HepG2 (cell line): ENCODE results near the gene TBC1D24. TPM values are rescaled to one million over a fixed set of nuclear protein-coding genes. Genes with fewer than 3 reads are reported as not detected.

ENCODE experiments used
- ATAC-seq: fragments of 200-7000 bp; cut with Tn5 transposase; 3 replicates; pipeline ENCODE4 v1.9.1; 2020; ENCODE audit warnings: mild to moderate bottlenecking, moderate library complexity
- BruUV-seq: library from RNA; stranded (reverse); fragments of 400-500 nt; replicated peaks from 2 replicates; lab custom pipeline; 2021; lab: Mats Ljungman, UMichigan
- CTCF ChIA-PET: fragments of 300-600 bp; formaldehyde crosslinking; extraction: SDS; loops from one replicate; lab custom pipeline; 2021; ENCODE audit warnings: low total read pairs, inconsistent platforms, low intra/inter-chr PET ratio; lab: Yijun Ruan, JAX
- POLR2A ChIA-PET: fragments of 350-600 bp; sonication (Branson Sonifier 250); formaldehyde crosslinking; loops from one replicate; lab custom pipeline; 2020; ENCODE audit warnings: antibody characterized with exemption, inconsistent platforms; lab: Yijun Ruan, JAX
- DNase-seq: peaks from one replicate; pipeline ENCODE4 v3.0.0-alpha.2; 2015; ENCODE audit warnings: low spot score
- FAIRE-seq: peaks from 3 replicates; lab custom pipeline; 2011; peaks lifted over from hg19 to GRCh38; lab: Jason Lieb, UNC
- H2AFZ ChIP-seq: one replicate; pipeline ENCODE4 v1.6.1; 2011; ENCODE audit warnings: low read length, inconsistent platforms
- H3K27ac ChIP-seq: fragments of 300-600 bp; 3 replicates; pipeline ENCODE4 v1.8.0; 2011; ENCODE audit warnings: mixed run types, mild to moderate bottlenecking, mixed read lengths, low read length, inconsistent platforms; ENCODE audit not compliant: insufficient read depth; ENCODE audit errors: extremely low read length
- H3K27me3 ChIP-seq, 2 experiments: fragments of 200-600 bp in 1 of 2; 2 replicates in 1 of 2; 3 replicates in 1 of 2; pipeline versions ENCODE4 v1.6.0 to v1.8.0; 2011; ENCODE audit warnings: low read length in 2 of 2, mild to moderate bottlenecking in 2 of 2, moderate library complexity in 2 of 2, inconsistent platforms in 1 of 2; ENCODE audit not compliant: insufficient read depth in 2 of 2, control insufficient read depth in 1 of 2
- H3K36me3 ChIP-seq, 2 experiments: fragments of 200-600 bp in 1 of 2; replicated peaks in 1 of 2; 2 replicates in 1 of 2; 3 replicates in 1 of 2; pipeline versions ENCODE4 v1.5.1 to v1.8.0; 2011; ENCODE audit warnings: low read length in 2 of 2, inconsistent platforms in 1 of 2; ENCODE audit not compliant: insufficient read depth in 2 of 2, control insufficient read depth in 1 of 2
- H3K4me1 ChIP-seq: 2 replicates; pipeline ENCODE4 v1.5.1; 2012; ENCODE audit warnings: low read length, inconsistent platforms; ENCODE audit not compliant: insufficient read depth
- H3K4me2 ChIP-seq: 2 replicates; pipeline ENCODE4 v1.6.0; 2011; ENCODE audit warnings: low read depth, low read length, inconsistent platforms
- H3K4me3 ChIP-seq, 3 experiments: fragments of 200-600 bp in 1 of 3; sonication (generic), shearing (Covaris generic) in 1 of 3; replicated peaks in 1 of 3; 2 replicates each; pipeline ENCODE4 v1.5.1; 2011 to 2016; ENCODE audit warnings: low read length in 3 of 3, inconsistent platforms in 2 of 3, low read depth in 2 of 3, mild to moderate bottlenecking in 2 of 3, control low read depth in 1 of 3, mixed read lengths in 1 of 3; ENCODE audit not compliant: insufficient read depth in 1 of 3
- H3K79me2 ChIP-seq: one replicate; pipeline ENCODE4 v1.6.1; 2011; ENCODE audit warnings: low read length, inconsistent platforms; ENCODE audit not compliant: insufficient read depth
- H3K9ac ChIP-seq: 2 replicates; pipeline ENCODE4 v1.6.0; 2011; ENCODE audit warnings: mild to moderate bottlenecking, low read depth, low read length, inconsistent platforms; ENCODE audit not compliant: insufficient read depth
- H3K9me3 ChIP-seq: 2 replicates; pipeline ENCODE4 v1.5.1; 2012; ENCODE audit warnings: mild to moderate bottlenecking, low read length
- H4K20me1 ChIP-seq: 2 replicates; pipeline ENCODE4 v1.6.0; 2011; ENCODE audit warnings: inconsistent platforms, mild to moderate bottlenecking, low read length, moderate library complexity; ENCODE audit not compliant: insufficient read depth
- CBFB ChIP-seq: sonication (generic); formaldehyde crosslinking; IDR thresholded peaks from 2 replicates; pipeline ENCODE4 v1.4.0; 2020; ENCODE audit warnings: missing genetic modification reagents
- HIC2 ChIP-seq: sonication (generic); formaldehyde crosslinking; IDR thresholded peaks from 2 replicates; pipeline ENCODE4 v1.9.0; 2022; ENCODE audit warnings: low read depth, missing genetic modification reagents
- IRF2 ChIP-seq: IDR thresholded peaks from 2 replicates; pipeline ENCODE4 v1.6.1; 2018; ENCODE audit warnings: missing genetic modification reagents, missing compliant biosample characterization
- RERE ChIP-seq: IDR thresholded peaks from 2 replicates; pipeline ENCODE4 v1.6.1; 2016; ENCODE audit warnings: low read depth, missing genetic modification reagents, missing compliant biosample characterization
- ZBTB33 ChIP-seq: sonication (generic); formaldehyde crosslinking; IDR thresholded peaks from 2 replicates; pipeline ENCODE4 v1.4.0; 2020; ENCODE audit warnings: missing genetic modification reagents
- ZNF343 ChIP-seq: sonication (generic); formaldehyde crosslinking; IDR thresholded peaks from 2 replicates; pipeline ENCODE4 v1.4.0; 2020; ENCODE audit warnings: mild to moderate bottlenecking, missing genetic modification reagents
- ZSCAN29 ChIP-seq: sonication (generic); formaldehyde crosslinking; conservative IDR thresholded peaks from 2 replicates; pipeline ENCODE4 v1.4.0; 2020; ENCODE audit warnings: mild to moderate bottlenecking, missing genetic modification reagents
- WGBS: methylation state at CpG from one replicate; pipeline ENCODE4 v1.1.6; 2017; ENCODE audit warnings: low lambda C conversion rate; 5-methylcytosine and 5-hydroxymethylcytosine counted together
- in situ Hi-C: cut with HindIII; loops from 2 replicates; pipeline ENCODE4 v1.10.0; 2017; ENCODE audit warnings: low pct_unique_long_range_greater_than_20kb; ENCODE audit not compliant: extremely low pct_ligation_motif_present
- intact Hi-C: fragments of 100-400 bp; cut with micrococcal nuclease; formaldehyde crosslinking; loops from one replicate; pipeline ENCODE4 v1.10.0; 2022; ENCODE audit not compliant: unreplicated experiment
- polyA plus RNA-seq, 8 experiments: library from polyadenylated mRNA; depleted of rRNA in 3 of 8; stranded (reverse) in 7 of 8; unstranded in 1 of 8; fragments of >200 nt; fragmentation: Illumina TruSeq in 4 of 8; extraction: Trizol in 4 of 8; gene quantifications; 2 replicates each; pipeline versions ENCODE4 v1.2.1 to v1.2.3, GENCODE V29; 2011 to 2016; ENCODE audit warnings: low read depth in 4 of 8, missing spikeins in 1 of 8, mixed read lengths in 1 of 8; ENCODE audit not compliant: insufficient read depth in 1 of 8
- total RNA-seq, 5 experiments: library from RNA; depleted of rRNA; stranded (reverse); fragments of >200 nt; fragmentation: Illumina TruSeq; extraction: Trizol; gene quantifications; 2 replicates each; pipeline ENCODE4 v1.2.3, GENCODE V29; 2016; ENCODE audit warnings: low read depth in 1 of 5

TBC1D24 gene
- total and polyA plus RNA-seq, 2 of the 13 experiments (the other 11 are each of a cell fraction or from before 2014, with no cell fraction given): 7.7 to 13.7 TPM

DNA sequence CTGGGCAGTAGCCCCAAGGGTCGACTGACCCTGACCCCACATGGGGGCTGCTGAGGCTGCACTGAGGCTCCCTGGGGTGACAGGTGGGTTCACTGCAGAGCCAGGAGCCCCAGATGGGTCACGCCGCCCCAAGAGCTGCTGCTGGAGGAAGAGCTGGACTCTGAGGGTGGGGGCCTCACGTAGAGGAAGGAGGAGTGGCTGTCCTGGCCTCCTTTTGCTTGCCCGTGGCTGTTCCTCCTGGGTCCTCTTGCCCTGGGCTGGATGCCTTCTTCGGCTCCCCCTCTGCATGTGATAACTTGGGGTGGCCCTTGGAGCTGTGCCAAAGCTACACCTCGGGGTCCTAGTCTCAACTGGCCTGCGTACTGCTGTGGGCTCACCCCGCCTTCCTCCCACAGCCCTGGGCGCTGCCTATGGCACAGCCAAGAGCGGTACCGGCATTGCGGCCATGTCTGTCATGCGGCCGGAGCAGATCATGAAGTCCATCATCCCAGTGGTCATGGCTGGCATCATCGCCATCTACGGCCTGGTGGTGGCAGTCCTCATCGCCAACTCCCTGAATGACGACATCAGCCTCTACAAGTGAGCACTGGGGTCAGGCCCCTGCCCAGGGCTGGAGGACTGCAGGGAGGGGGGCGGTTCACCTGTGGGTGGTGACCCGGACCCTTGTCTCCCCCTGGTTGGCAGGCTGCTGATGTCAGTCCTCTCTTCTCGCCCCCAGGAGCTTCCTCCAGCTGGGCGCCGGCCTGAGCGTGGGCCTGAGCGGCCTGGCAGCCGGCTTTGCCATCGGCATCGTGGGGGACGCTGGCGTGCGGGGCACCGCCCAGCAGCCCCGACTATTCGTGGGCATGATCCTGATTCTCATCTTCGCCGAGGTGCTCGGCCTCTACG lies 44.1 kb downstream of the TBC1D24 start (continued):
- TF ChIP-seq ZBTB33 (CRISPR knock-in tag) (peak; percentile 29; the same call in 1 of the 2 replicates), IRF2 (CRISPR knock-in tag) (no peak)

GRCh38 chr16:2519711-2520080 lies 44.8 kb downstream of the TBC1D24 start:
- POLR2A ChIA-PET: interaction anchor here (1.1 to 2.2 kb wide), 5 partner anchors 11 to 45 kb away, joined by 3 to 14 read pairs (median 10); partner anchors contain the start of genes CEMP1, PDPK1 and TBC1D24
- intact Hi-C loops (no loop called here), in situ Hi-C loops (no loop called here)
- H3K9ac ChIP-seq: no peak overlapping the region
- CTCF ChIA-PET: no interaction called here
- H3K4me3 ChIP-seq: peak overlapping the region in 1 of 3 experiments; percentile 25; a peak in 1 of 6 replicates
- H3K4me1 ChIP-seq: peaks cover 85% of the 10 kb centered on the region
- no peak for FAIRE-seq
- no peaks in the 10 kb centered on the region; a peak in 1 of 5 replicates for H3K27me3 ChIP-seq
- peaks cover 68% of the 10 kb centered on the region for H3K79me2 ChIP-seq
- peaks cover 50% of the 10 kb centered on the region for H4K20me1 ChIP-seq
- 90% methylated on average over 22 of the region's 22 CpGs for WGBS
- peak overlapping the region; percentile 52 for H3K27ac ChIP-seq
- ATAC-seq: no peak
- no peaks in the 10 kb centered on the region for H3K9me3 ChIP-seq
- TF ChIP-seq RERE (CRISPR knock-in tag): no peak
- no peak for TF ChIP-seq ZSCAN29 (CRISPR knock-in tag)
- no peak for TF ChIP-seq CBFB (CRISPR knock-in tag)
- TF ChIP-seq ZNF343: no peak
- TF ChIP-seq HIC2 (CRISPR knock-in tag): no peak
- BruUV-seq: no TSS peak
- H3K4me2 ChIP-seq: no peak overlapping the region
- DNase-seq: no peak
- H3K36me3 ChIP-seq: peaks cover 4 to 21% of the 10 kb centered on the region in 2 experiments; a peak in 4 of 5 replicates
- no peak overlapping the region for H2AFZ ChIP-seq
